KBM-7 (cell line): ENCODE results near the gene ADI1.
"Not testable (repeated sequence)": the region's sequence is repeated elsewhere in the genome, so short reads cannot be mapped to it uniquely, and the experiment has no call there.

Experiments
- DNase-seq: peaks from one replicate; pipeline ENCODE4 v3.0.0-alpha.2; 2015
- in situ Hi-C: fragments of 300-500 bp; cut with MboI; formaldehyde crosslinking; loops from 2 replicates; pipeline ENCODE4 v1.14.3; 2020; ENCODE audit warnings: low sequenced_read_pairs, low pct_unique_long_range_greater_than_20kb, mixed read lengths

ADI1 gene

DNA sequence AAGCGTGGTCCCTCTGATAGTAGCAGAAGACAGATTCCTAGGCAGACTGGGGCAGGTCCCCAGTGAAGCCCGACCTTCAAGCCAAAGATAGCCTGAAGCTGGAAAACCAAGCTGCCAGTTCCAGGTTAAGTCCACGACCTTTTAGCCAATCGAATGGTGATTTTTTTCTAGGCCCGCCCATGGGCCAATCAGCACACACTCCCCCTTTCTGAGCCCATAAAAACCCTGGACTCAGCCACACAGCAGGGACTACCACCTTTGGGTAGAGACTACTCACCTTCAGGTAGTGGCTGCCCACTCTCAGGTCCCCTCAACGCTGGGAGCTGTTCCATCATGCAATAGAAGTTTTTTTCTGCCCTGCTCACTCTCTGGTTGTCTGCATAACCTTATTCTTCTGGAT, 14.5 kb upstream of the ADI1 start:
- no peak for DNase-seq
- in situ Hi-C loops = no loop called here

DNA sequence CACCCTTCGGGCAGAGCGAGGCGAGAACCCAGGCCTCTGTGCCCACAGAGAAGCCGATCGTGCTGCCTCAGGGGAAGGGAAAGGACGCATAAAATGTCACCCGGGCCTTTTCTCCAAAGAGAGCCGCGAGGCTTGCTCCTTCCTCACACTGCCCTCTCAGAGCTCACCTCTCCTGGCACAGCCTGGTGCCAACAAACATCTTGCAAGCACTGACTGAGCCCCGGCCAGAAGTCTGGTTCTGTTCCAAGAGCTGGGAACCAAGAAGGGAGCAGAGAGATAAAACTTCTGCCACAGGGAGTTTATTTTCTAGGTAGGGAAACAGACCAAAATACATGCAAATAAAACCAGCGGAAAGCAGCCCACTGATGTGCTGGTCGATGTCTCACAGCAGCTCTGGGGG, 13.6 kb upstream of the ADI1 start:
- DNase-seq = no peak
- in situ Hi-C loops = no loop called here

DNA sequence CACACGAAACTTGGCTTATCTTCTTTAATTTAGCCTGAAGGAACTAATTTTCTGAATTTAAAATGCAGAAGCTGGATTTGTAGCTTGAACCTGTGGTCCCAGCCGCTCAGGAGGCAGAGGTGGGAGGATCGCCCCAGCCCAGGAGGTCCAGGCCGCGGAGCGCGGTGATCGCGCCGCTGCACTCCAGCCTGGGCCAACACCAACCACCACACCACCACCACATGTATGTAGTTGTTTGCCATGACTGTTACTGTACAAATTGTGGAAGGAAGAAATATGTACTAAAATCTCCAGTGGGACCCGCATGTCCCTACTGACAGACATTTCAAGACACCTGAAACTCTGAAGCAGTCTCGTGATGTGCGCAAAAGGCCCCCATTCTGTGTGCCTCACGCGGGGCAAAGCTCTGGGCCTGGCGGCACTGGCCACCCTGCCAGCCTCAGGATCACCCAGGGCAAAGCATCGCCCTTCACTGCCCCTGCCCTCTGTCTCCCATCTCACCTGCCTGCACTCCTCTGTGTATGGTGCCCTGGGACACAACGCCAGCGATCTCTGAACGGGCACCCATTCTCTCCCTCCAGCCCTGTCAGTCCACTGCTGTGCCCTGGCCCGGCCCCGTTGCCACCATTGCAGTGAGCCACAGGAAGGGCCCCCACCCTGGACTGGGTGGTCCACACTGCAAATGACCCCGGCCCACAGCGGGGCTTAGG, 10.1 kb upstream of the ADI1 start:
- DNase-seq = no peak
- in situ Hi-C loops = no loop called here

DNA sequence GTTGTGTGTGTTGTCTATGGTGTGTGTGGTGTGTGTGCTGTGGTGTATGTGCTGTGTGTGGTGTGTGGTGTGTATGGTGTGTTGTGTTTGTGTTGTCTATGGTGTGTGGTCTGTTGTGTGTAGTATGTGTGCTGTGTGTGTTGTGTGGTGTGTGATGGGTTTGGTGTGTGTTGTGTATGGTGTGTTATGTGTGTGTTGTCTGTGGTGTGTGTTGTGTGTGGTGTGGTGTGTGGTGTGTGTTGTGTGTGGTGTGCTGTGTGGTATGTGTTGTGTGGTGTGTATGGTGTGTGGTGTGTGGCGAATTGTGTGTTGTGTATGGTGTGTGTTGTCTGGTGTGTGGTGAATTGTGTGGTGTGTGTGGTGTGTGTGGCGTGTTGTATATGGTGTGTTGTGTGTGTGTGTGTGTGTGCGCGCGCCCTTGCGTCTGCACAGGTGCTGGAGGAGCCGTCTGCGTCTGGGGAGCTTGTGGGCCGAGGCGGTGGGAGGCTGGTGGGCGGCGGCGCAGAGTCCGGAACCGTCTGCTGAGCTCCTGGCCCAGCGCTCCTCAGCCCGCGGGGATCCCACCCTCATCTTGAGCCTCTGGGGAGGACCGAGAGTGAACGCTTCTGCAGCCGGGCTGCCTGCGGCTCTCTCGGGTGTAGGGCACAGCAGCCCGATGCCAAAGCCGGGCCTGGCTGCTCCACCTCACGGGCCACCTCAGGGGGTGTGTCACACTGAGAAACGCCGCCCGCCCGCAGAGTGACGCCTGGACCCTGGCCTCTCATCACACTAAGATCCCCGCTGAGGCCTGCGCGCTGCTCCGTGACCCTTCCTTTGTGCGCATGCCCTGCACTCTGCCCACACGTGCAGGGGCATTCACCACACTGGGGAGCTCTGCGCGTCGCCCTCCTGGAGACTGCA, 8.8 kb upstream of the ADI1 start:
- in situ Hi-C loops = no loop called here
- no peak for DNase-seq

DNA sequence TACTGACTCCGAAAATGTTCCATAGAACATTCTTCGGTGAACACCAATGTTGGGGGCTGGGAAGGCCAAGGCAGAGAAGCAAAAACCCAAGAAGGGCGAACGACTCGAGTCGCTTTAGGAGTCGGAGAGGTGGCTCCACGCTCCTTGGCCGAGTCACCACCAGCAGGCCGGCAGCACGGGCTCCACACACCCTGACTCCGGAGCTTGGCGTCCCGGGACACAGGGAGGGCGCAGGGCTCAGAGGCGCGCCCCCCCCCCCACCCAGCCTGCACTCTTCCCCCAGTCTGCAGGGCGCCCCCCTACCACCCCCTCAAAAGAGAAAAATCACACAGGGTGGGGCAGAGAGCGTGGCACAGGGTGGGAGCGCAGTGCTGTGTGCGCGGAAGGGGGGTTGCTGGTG, 7.5 kb upstream of the ADI1 start:
- no peak for DNase-seq
- in situ Hi-C loops = no loop called here

DNA sequence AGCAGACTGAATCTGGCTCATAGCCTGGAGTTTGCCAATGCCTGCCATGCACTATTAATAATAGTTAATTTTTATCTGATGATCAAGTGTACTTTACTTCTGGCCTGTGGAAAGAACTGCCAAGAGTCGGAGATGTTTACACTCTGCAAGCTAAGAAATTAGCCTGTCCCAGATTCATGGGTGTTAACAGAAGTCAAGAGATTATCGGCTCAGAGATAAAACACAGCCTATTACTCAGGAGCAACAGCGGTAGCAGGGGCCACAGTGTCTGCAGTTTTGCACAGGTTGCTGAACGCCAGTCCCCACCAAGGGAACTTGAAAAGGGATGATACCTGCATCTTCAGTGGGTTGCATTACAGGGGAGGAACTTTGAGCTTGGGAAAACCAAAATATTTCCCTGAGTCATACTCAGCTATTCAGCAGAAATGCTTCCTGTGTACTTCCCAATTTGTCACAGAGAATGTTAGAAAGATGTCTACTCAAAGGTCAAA, 4.3 kb upstream of the ADI1 start:
- in situ Hi-C loops = no loop called here
- DNase-seq = no peak

DNA sequence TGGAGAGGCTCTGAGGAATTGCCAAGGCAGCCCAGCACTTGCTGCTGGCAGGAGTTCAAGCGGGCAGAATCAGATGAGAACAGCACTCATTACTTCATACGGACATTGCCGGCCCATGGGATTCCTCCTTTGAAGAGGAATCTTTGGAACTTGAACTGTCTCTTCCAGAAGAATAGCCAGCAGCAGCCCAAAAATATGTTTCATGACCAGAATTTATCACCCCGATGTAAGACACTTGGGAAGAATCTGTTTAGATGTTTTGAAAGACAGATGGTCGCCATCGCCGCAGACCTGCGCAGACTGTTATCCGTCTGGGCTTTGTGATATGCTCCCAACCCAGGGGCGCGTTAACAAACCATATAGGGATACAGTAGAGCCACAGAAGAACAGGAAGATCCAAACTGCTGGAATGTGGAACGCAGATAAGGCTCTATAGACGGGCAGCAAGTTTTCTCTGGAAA, 3.7 kb upstream of the ADI1 start:
- in situ Hi-C loops = no loop called here
- no peak for DNase-seq

DNA sequence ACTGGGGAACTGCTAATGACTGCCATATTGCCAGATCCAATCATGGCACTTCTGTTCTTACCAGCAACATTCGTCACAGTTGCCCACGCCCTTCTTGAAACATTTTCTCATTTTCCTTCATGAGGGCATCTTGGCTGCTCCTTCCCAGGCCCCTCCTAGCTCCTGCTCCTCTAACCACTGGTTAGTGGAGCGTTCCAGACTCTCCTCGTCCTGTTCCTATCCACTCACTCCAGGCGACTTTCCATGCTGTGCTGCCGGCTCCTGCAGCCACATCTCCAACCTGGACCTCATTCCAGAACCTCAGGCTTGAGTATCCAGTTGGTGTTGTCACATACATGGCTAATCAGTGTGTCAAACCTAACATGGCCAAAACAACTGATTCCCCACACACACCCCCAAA, 1.3 kb upstream of the ADI1 start:
- in situ Hi-C loops = no loop called here
- DNase-seq = no peak

DNA sequence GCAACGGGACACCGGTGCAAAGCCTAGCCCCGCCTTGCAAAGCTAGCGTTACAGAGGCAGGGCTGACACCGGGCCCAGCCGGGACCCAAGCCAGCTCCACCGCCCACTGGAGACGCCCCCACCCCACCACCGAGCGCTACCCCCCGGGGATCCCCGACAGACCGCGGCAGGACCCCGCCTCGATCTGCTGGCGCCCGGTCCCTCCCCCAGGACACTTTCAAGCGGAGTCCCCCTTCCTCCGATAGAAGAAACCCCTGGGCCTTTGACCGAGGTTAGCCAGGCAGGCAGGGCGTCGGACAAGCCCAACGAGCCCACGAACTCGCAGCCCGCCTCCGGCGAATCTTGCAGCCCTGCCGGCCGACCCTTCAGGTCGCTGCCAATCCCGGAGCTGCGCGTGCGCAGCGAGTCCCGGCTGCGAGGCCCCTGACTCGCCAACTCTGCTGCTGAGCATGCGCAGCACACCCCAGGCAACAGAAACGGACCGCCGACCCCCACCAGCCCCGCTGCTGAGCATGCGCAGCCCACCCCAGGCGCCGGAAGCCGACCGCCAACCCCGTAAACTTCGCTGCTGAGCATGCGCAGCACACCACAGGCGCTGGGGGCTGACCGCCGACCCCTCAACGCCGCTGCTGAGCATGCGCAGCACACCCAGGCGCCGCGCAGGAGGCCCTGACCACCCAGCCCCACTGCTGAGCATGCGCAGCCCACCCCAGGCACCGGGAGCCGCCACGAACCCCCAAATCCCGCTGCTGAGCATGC, 656 bp downstream of the ADI1 start:
- DNase-seq = peak; percentile 97
- in situ Hi-C loops = no loop called here

DNA sequence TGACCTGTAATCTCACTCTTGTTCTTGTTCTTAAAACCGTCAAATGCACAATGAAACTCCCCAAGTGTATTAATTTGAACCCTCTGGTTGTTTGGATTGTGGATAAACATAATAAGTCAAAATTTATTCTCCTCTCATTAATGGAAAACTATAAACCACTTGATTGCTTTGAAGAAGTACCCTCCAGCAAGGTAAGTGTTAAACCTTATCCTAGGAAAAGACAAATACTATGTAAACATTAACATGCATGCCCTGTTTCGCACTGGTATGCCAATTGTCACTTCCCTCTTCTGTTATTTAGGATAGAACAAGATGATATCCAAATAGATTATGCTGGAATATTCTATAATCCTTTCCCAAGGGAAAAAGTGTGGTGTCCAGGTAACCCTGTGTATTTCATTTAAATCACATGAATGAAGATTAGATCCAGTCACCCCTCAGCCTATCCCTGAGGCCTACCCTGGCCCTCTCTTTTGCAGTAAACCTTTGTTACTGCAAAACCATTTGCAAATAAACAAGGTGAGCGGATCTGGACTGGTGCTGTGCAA, 1.3 kb downstream of the ADI1 start:
- DNase-seq = no peak
- in situ Hi-C loops = no loop called here

DNA sequence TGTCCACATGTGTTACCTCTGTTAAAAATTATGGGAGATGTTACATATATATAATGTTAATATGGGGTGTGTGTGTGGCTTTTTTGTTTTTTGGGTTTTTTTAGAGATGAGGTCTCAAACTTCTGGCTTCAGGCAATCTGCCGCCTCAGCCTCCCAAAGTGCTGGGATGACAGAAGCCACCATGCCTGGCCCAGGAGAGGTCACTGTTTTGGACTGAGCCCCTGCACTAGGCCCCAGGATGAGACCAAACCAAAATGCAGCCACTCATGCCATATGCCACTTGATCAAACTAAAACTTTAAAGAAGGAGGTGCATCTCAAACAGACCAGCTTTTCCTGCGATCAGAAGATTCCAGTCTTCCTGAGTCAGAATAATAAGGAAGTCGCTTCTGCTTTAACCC, 2.5 kb downstream of the ADI1 start:
- in situ Hi-C loops = no loop called here
- DNase-seq = no peak

DNA sequence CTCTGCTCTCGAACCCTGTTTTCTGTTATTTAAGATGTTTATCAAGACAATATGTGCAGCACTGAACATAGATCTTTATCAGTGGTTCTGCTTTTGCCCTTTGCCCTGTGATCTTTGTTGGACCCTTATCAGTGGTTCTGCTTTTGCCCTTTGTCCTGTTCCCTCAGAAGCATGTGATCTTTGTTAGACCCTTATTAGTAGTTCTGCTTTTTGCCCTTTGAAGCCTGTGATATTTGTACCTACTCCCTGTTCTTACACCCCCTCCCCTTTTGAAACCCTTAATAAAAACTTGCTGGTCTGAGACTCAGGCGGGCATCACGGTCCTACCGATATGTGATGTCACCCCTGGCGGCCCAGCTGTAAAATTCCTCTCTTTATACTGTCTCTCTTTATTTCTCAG, 3.9 kb downstream of the ADI1 start:
- DNase-seq, in situ Hi-C loops: not testable (repeated sequence)

DNA sequence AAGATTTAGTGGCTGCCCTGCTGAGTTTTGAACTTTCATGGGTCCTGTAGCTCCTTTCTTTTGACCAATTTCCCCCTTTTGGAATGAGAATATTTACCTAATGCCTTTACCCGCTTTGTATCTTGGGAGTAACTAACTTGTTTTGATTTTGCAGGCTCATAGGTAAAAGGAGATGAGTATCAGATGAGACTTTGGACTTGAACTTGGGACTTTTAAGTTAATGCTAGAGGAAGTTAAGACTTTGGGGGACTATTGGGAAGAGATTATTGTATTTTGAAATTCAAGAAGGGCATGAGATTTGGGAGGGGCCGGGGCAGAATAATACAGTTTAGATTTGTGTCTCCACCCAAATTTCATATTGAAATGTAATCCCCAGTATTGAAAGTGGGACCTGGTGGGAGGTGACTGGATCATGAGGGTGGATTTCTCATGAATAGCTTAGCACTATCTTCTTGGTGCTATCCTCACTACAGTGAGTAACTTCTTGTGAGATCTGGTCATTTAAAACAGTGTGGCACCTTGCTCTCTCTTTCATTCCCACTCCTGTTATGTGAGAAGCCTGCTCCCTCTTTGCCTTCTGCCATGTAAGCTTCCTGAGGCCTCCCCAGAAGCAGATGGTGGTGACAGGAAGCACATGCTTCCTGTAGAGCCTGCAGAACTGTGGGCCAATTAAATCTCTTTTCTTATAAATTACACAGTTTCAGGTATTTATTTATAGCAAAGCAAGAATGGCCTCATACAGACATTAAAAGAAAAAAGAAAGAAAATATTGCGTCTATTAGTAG, 6.1 kb downstream of the ADI1 start:
- in situ Hi-C loops = no loop called here
- DNase-seq = peak; percentile 52

DNA sequence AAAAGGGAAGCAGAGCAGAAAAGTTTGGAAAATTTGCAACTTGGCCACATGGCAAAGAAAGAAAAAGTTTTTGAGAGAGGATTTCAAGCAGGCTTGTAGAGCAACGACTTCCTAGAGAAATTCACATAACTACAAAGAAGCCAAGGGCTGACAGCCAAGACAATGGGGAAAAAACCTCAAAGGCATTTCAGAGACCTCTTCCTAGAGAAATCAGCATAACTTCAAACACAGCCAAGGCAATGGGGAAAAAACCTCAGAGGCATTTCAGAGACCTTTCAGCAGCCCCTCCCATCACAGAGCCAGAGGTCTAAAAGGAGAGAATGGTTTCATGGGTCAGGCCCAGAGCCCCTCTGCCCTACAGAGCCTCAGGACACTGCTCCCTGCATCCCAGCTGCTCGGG, 7.2 kb downstream of the ADI1 start:
- DNase-seq = no peak
- in situ Hi-C loops = no loop called here

DNA sequence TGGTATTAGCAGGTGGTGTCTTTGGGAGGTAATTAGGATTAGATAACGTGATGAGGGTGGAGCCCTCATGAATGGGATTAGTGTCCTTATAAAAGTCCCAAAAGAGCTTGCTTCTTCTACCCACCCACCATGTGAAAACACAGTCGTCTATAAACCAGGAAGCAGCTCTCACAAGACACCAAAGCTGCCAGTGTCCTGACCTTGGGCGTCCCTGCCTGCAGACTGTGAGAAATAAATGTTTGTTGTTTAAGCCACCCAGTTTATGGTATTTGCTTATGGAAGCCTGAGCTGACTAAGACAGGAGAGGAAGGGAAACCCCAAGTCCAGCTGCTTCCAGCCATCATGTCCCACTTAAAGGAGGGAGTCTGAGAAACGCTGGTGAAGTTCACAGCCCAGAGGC, 13.6 kb downstream of the ADI1 start:
- no peak for DNase-seq
- in situ Hi-C loops = no loop called here

DNA sequence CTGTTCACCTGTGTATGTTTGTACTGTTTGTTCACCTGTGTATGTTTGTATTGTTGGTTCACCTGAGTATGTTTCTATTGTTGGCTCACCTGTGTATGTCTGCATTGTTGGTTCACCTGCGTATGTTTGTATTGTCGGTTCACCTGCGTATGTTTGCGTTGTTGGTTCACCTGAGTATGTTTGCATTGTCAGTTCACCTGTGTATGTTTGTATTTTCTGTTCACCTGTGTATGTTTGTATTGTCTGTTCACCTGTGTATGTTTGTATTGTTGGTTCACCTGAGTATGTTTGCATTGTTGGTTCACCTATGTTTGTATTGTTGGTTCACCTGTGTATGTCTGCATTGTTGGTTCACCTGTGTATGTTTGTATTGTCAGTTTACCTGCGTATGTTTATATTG, 14.6 kb downstream of the ADI1 start:
- DNase-seq = no peak
- in situ Hi-C loops = no loop called here

DNA sequence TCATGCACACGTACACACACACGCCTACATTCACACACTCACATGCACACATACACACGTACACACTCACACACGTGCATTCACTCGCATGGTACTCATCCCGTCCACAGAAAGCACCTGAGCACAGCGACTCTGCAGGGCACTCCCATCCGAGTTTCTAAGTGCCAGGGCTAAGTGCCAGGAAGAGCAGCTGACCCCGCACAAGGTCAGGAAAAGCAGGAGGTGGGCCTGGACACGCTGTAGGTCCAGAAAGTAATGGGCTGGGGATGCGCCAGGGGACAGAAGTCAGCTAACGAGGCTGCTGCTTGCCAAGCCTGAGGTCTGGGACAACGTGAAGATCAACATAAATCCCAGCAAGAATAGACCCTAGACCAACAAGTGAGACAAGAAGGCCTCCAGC, 15.8 kb downstream of the ADI1 start:
- in situ Hi-C loops = no loop called here
- DNase-seq = no peak

DNA sequence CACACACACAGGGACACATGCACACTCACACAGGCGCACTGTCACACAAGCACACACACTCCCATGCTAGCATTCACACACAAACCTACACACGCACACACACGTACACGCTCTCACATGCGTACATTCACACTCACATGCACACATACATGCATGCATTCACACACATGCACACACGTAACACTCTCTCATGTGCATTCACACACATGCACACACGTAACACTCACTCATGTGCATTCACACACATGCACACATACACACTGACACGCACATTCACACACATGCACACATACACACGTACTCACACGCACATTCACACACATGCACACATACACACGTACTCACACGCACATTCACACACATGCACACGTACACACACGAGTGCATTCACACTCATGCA, 16.3 kb downstream of the ADI1 start:
- in situ Hi-C loops = no loop called here
- no peak for DNase-seq
